ENCODE data around the gene KANK2. TPM values are rescaled to one million over a fixed set of nuclear protein-coding genes. Genes with fewer than 3 reads are reported as not detected.

Gene KANK2
- polyA plus RNA-seq, 1 donor from 2014 or later, result 0.25 TPM

DNA sequence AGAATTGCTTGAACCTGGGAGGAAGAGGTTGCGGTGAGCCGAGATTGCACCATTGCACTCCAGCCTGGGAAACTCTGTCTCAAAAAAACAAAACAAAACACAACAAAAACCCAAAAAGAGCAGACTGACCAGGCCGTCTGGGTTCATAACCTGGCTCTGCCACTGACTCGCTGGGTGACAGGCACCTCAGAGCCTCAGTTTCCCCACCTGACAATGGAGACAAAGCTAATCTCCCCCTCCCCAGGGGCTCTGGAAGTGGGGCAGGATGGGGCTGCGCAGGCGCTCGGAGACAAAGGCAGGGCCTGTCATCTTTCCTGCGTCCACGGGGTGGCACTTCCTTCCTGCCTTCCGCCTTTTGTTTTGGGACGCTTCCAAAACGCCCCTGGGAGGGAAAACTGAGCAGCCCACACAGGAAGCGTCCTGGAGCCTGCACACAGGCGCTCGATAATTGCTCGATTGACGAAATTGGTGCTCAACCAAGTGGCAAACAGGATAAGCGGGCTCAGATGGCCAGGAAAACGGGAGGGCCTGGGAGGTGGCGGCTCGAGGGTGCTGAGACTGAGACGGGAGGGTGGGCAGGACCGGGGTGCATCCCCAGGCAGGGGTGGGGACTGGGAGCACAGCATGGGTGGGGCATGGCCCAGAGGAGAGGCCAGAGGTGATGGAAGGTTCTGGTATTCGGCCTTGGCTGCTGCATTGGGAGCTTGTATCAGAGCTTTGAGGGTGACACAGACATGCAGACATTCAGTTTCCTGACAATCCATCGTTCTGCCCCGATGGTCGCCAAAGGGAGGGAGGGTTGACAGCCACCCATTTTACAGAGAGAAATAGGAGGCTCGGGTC is 59.6 kb downstream of the KANK2 start:
- H2AFZ ChIP-seq (ENCODE audit: low read depth, low read length), result peak overlapping the region; percentile 89
- no peaks in the 10 kb centered on the region for H3K79me2 ChIP-seq (replicated peaks; ENCODE audit: insufficient read depth, low read length)
- no peaks in the 10 kb centered on the region for H3K27me3 ChIP-seq (ENCODE audit: insufficient read depth, low read depth, low read length)
- peak overlapping the region; percentile 55 for H3K4me2 ChIP-seq (ENCODE audit: low read length)
- no peaks in the 10 kb centered on the region for H3K36me3 ChIP-seq (ENCODE audit: insufficient read depth, low read length)
- peak overlapping the region; percentile 58 for H3K27ac ChIP-seq (ENCODE audit: low read length)
- H3F3A ChIP-seq (ENCODE audit: insufficient read depth, low read length, poor library complexity, severe bottlenecking), result no peaks in the 10 kb centered on the region
- peak; percentile 40 for TF ChIP-seq TAF1 (IDR thresholded peaks at IDR 0.05; ENCODE audit: low read depth)
- peak; percentile 52 for TF ChIP-seq POLR2AphosphoS5 (IDR thresholded peaks at IDR 0.05)
- no peak for TF ChIP-seq EZH2 (IDR thresholded peaks at IDR 0.05; ENCODE audit: borderline replicate concordance, insufficient read depth, low read length, poor library complexity, severe bottlenecking)
- TF ChIP-seq SMC3 (conservative IDR thresholded peaks at IDR 0.05; ENCODE audit: poor library complexity), result peak; percentile 88
- peak; percentile 67 for TF ChIP-seq REST (IDR thresholded peaks at IDR 0.05; ENCODE audit: borderline replicate concordance)
- TF ChIP-seq MXI1 (conservative IDR thresholded peaks at IDR 0.05; ENCODE audit: poor library complexity, severe bottlenecking), result peak; percentile 19
- no peak for TF ChIP-seq EP300 (conservative IDR thresholded peaks at IDR 0.05; ENCODE audit: poor library complexity, severe bottlenecking)
- TF ChIP-seq RAD21 (conservative IDR thresholded peaks at IDR 0.05), result peak; percentile 84
- peak; percentile 92 for TF ChIP-seq CTCF (IDR thresholded peaks at IDR 0.05; ENCODE audit: poor library complexity, severe bottlenecking)
- H3K9me2 ChIP-seq (ENCODE audit: insufficient read depth, low read length), result no peaks in the 10 kb centered on the region
- H3K9me3 ChIP-seq (ENCODE audit: low read length), result no peaks in the 10 kb centered on the region
- H3K4me3 ChIP-seq (ENCODE audit: low read length), result peak overlapping the region; percentile 61
- H3K9ac ChIP-seq (ENCODE audit: low read length), result peak overlapping the region; percentile 78
- no peaks in the 10 kb centered on the region for H4K20me1 ChIP-seq (ENCODE audit: insufficient read depth)

DNA sequence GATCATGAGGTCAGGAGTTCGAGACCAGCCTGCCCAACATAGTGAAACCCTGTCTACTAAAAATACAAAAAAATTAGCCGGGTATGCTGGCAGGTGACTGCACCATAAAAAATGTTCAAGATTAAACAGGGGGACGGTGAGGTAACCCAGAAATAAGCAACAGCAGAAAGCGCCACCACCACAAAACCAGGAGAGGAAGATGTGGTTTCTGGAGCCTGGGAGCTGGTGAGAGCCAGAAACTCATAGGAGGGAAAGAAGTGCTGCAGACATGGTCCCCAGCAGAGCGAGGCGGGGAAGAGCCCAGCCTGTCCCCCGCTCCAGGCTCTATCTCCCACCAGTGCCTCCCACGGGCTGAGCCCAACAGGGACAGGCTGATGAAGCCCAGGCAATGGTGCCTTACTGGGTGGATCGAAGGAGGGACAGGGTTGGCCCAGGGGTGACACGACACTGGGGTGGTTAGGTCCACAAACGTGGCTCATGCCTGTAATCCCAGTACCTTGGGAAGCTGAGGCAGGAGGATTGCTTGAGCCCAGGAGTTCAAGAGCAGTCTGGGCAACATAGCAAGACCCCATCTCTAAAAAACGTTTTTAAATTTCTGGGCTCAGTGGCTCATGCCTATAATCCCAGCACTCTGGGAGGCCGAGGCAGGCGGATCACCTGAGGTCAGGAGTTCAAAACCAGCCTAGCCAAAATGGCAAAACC is 60.8 kb downstream of the KANK2 start:
- H3K79me2 ChIP-seq (replicated peaks; ENCODE audit: insufficient read depth, low read length), result no peaks in the 10 kb centered on the region
- no peak for TF ChIP-seq EP300 (conservative IDR thresholded peaks at IDR 0.05; ENCODE audit: poor library complexity, severe bottlenecking)
- no peak for TF ChIP-seq POLR2AphosphoS5 (IDR thresholded peaks at IDR 0.05)
- TF ChIP-seq RAD21 (conservative IDR thresholded peaks at IDR 0.05), result no peak
- TF ChIP-seq SMC3 (conservative IDR thresholded peaks at IDR 0.05; ENCODE audit: poor library complexity), result no peak
- no peak for TF ChIP-seq EZH2 (IDR thresholded peaks at IDR 0.05; ENCODE audit: borderline replicate concordance, insufficient read depth, low read length, poor library complexity, severe bottlenecking)
- TF ChIP-seq REST (IDR thresholded peaks at IDR 0.05; ENCODE audit: borderline replicate concordance), result no peak
- TF ChIP-seq TAF1 (IDR thresholded peaks at IDR 0.05; ENCODE audit: low read depth), result no peak
- no peak for TF ChIP-seq MXI1 (conservative IDR thresholded peaks at IDR 0.05; ENCODE audit: poor library complexity, severe bottlenecking)
- no peak for TF ChIP-seq CTCF (IDR thresholded peaks at IDR 0.05; ENCODE audit: poor library complexity, severe bottlenecking)
- no peaks in the 10 kb centered on the region for H3K36me3 ChIP-seq (ENCODE audit: insufficient read depth, low read length)
- H3F3A ChIP-seq (ENCODE audit: insufficient read depth, low read length, poor library complexity, severe bottlenecking), result no peaks in the 10 kb centered on the region
- H3K27ac ChIP-seq (ENCODE audit: low read length), result no peak overlapping the region
- H3K4me2 ChIP-seq (ENCODE audit: low read length), result no peak overlapping the region
- H4K20me1 ChIP-seq (ENCODE audit: insufficient read depth), result no peaks in the 10 kb centered on the region
- no peaks in the 10 kb centered on the region for H3K27me3 ChIP-seq (ENCODE audit: insufficient read depth, low read depth, low read length)
- no peak overlapping the region for H2AFZ ChIP-seq (ENCODE audit: low read depth, low read length)
- H3K9me2 ChIP-seq (ENCODE audit: insufficient read depth, low read length), result no peaks in the 10 kb centered on the region
- H3K9me3 ChIP-seq (ENCODE audit: low read length), result no peaks in the 10 kb centered on the region
- H3K9ac ChIP-seq (ENCODE audit: low read length), result no peak overlapping the region
- no peak overlapping the region for H3K4me3 ChIP-seq (ENCODE audit: low read length)
